ENCODE measurements around the gene DDX39A.
"Not testable (repeated sequence)": the region's sequence is repeated elsewhere in the genome, so short reads cannot be mapped to it uniquely, and the experiment has no call there.

Gene DDX39A

GRCh38 chr19:14462401-14462800 is 43.3 kb upstream of the DDX39A start:
- not testable (repeated sequence) for H2AK5ac ChIP-seq (ENCODE audit: low read length, severe bottlenecking); H3K4me1 ChIP-seq (ENCODE audit: control insufficient read depth, insufficient read depth, low read depth, low read length); H3K9ac ChIP-seq (ENCODE audit: low read length); H3K79me1 ChIP-seq (replicated peaks; ENCODE audit: low read length, poor library complexity, severe bottlenecking); H3K27me3 ChIP-seq (ENCODE audit: control insufficient read depth in 1 of 2, insufficient read depth in 1 of 2, low read length in 2 of 2); H3K14ac ChIP-seq (ENCODE audit: low read length in 2 of 2); H3K9me3 ChIP-seq (ENCODE audit: control insufficient read depth, low read length); H2BK5ac ChIP-seq (ENCODE audit: low read depth, low read length, poor library complexity, severe bottlenecking); H4K91ac ChIP-seq (ENCODE audit: low read length); H3K4me3 ChIP-seq (ENCODE audit: insufficient read depth in 1 of 2, low read depth in 1 of 2, low read length in 2 of 2); H3K4me2 ChIP-seq (ENCODE audit: low read length, poor library complexity, severe bottlenecking); H2BK12ac ChIP-seq (ENCODE audit: low read length in 2 of 2); H3K27ac ChIP-seq (ENCODE audit: low read length, poor library complexity, severe bottlenecking); DNase-seq; H4K8ac ChIP-seq (ENCODE audit: low read length); H3K18ac ChIP-seq (ENCODE audit: low read depth in 1 of 2, low read length in 2 of 2); H2BK120ac ChIP-seq (ENCODE audit: low read depth, low read length); H2BK15ac ChIP-seq (ENCODE audit: low read depth, poor library complexity, severe bottlenecking); H3K23ac ChIP-seq (ENCODE audit: low read length in 2 of 2); H3K4ac ChIP-seq (ENCODE audit: low read depth in 1 of 2, low read length in 2 of 2); H2AFZ ChIP-seq (ENCODE audit: low read depth, low read length)
- WGBS: 97% methylated on average over 5 of the region's 7 CpGs
- H3K36me3 ChIP-seq (ENCODE audit: control insufficient read depth in 1 of 2, insufficient read depth in 2 of 2, low read depth in 1 of 2, low read length in 2 of 2): peaks cover 61 to 73% of the 10 kb centered on the region in 2 experiments

- H2BK12ac ChIP-seq (ENCODE audit: low read length in 2 of 2): no peak overlapping the region
- no peak overlapping the region for H4K8ac ChIP-seq (ENCODE audit: low read length)
- H2BK5ac ChIP-seq (ENCODE audit: low read depth, low read length, poor library complexity, severe bottlenecking): no peak overlapping the region
- H3K36me3 ChIP-seq (ENCODE audit: control insufficient read depth in 1 of 2, insufficient read depth in 2 of 2, low read depth in 1 of 2, low read length in 2 of 2): peaks cover 49 to 78% of the 10 kb centered on the region in 2 experiments
- no peak overlapping the region for H2AFZ ChIP-seq (ENCODE audit: low read depth, low read length)
- H2AK5ac ChIP-seq (ENCODE audit: low read length, severe bottlenecking): no peak overlapping the region
- peaks cover 3% of the 10 kb centered on the region for H3K79me1 ChIP-seq (replicated peaks; ENCODE audit: low read length, poor library complexity, severe bottlenecking)
- H3K18ac ChIP-seq (ENCODE audit: low read depth in 1 of 2, low read length in 2 of 2): no peak overlapping the region
- H3K4me3 ChIP-seq (ENCODE audit: insufficient read depth in 1 of 2, low read depth in 1 of 2, low read length in 2 of 2): no peak overlapping the region
- no peak overlapping the region for H2BK120ac ChIP-seq (ENCODE audit: low read depth, low read length)
- DNase-seq: no peak
- no peak overlapping the region for H3K4me2 ChIP-seq (ENCODE audit: low read length, poor library complexity, severe bottlenecking)
- peaks cover 1% of the 10 kb centered on the region for H3K4me1 ChIP-seq (ENCODE audit: control insufficient read depth, insufficient read depth, low read depth, low read length)
- H2BK15ac ChIP-seq (ENCODE audit: low read depth, poor library complexity, severe bottlenecking): no peak overlapping the region
- no peak overlapping the region for H3K27ac ChIP-seq (ENCODE audit: low read length, poor library complexity, severe bottlenecking)
- H3K9me3 ChIP-seq (ENCODE audit: control insufficient read depth, low read length): no peaks in the 10 kb centered on the region
- no peak overlapping the region for H3K9ac ChIP-seq (ENCODE audit: low read length)
- WGBS: 95% methylated on average over 2 of the region's 2 CpGs
- H3K23ac ChIP-seq (ENCODE audit: low read length in 2 of 2): no peak overlapping the region
- no peak overlapping the region for H4K91ac ChIP-seq (ENCODE audit: low read length)
- no peak overlapping the region for H3K14ac ChIP-seq (ENCODE audit: low read length in 2 of 2)
- no peak overlapping the region for H3K4ac ChIP-seq (ENCODE audit: low read depth in 1 of 2, low read length in 2 of 2)
- H3K27me3 ChIP-seq (ENCODE audit: control insufficient read depth in 1 of 2, insufficient read depth in 1 of 2, low read length in 2 of 2): no peaks in the 10 kb centered on the region
These were observed 41.8 kb upstream of the DDX39A start for GRCh38 chr19:14460935-14461334.

GRCh38 chr19:14459703-14460102 is 40.6 kb upstream of the DDX39A start:
- H3K4me1 ChIP-seq (ENCODE audit: control insufficient read depth, insufficient read depth, low read depth, low read length): peaks cover 1% of the 10 kb centered on the region
- no peaks in the 10 kb centered on the region for H3K9me3 ChIP-seq (ENCODE audit: control insufficient read depth, low read length)
- H2BK5ac ChIP-seq (ENCODE audit: low read depth, low read length, poor library complexity, severe bottlenecking): no peak overlapping the region
- no peak overlapping the region for H3K27ac ChIP-seq (ENCODE audit: low read length, poor library complexity, severe bottlenecking)
- no peak overlapping the region for H4K8ac ChIP-seq (ENCODE audit: low read length)
- H3K4me3 ChIP-seq (ENCODE audit: insufficient read depth in 1 of 2, low read depth in 1 of 2, low read length in 2 of 2): no peak overlapping the region
- H3K9ac ChIP-seq (ENCODE audit: low read length): no peak overlapping the region
- H2BK15ac ChIP-seq (ENCODE audit: low read depth, poor library complexity, severe bottlenecking): no peak overlapping the region
- H3K27me3 ChIP-seq (ENCODE audit: control insufficient read depth in 1 of 2, insufficient read depth in 1 of 2, low read length in 2 of 2): no peaks in the 10 kb centered on the region
- H3K4ac ChIP-seq (ENCODE audit: low read depth in 1 of 2, low read length in 2 of 2): no peak overlapping the region
- 83% methylated on average over 5 of the region's 5 CpGs for WGBS
- DNase-seq: no peak
- H3K23ac ChIP-seq (ENCODE audit: low read length in 2 of 2): no peak overlapping the region
- H2AK5ac ChIP-seq (ENCODE audit: low read length, severe bottlenecking): no peak overlapping the region
- no peak overlapping the region for H3K14ac ChIP-seq (ENCODE audit: low read length in 2 of 2)
- no peak overlapping the region for H2BK120ac ChIP-seq (ENCODE audit: low read depth, low read length)
- no peak overlapping the region for H4K91ac ChIP-seq (ENCODE audit: low read length)
- H3K36me3 ChIP-seq (ENCODE audit: control insufficient read depth in 1 of 2, insufficient read depth in 2 of 2, low read depth in 1 of 2, low read length in 2 of 2): peaks cover 46 to 77% of the 10 kb centered on the region in 2 experiments
- H3K18ac ChIP-seq (ENCODE audit: low read depth in 1 of 2, low read length in 2 of 2): no peak overlapping the region
- H2AFZ ChIP-seq (ENCODE audit: low read depth, low read length): no peak overlapping the region
- H3K4me2 ChIP-seq (ENCODE audit: low read length, poor library complexity, severe bottlenecking): no peak overlapping the region
- peaks cover under 1% of the 10 kb centered on the region for H3K79me1 ChIP-seq (replicated peaks; ENCODE audit: low read length, poor library complexity, severe bottlenecking)
- no peak overlapping the region for H2BK12ac ChIP-seq (ENCODE audit: low read length in 2 of 2)

- H2BK120ac ChIP-seq (ENCODE audit: low read depth, low read length); H4K91ac ChIP-seq (ENCODE audit: low read length); H3K18ac ChIP-seq (ENCODE audit: low read depth in 1 of 2, low read length in 2 of 2); DNase-seq; H2AK5ac ChIP-seq (ENCODE audit: low read length, severe bottlenecking); H3K27ac ChIP-seq (ENCODE audit: low read length, poor library complexity, severe bottlenecking); H2BK5ac ChIP-seq (ENCODE audit: low read depth, low read length, poor library complexity, severe bottlenecking); H2BK12ac ChIP-seq (ENCODE audit: low read length in 2 of 2); H3K4me2 ChIP-seq (ENCODE audit: low read length, poor library complexity, severe bottlenecking); H3K4ac ChIP-seq (ENCODE audit: low read depth in 1 of 2, low read length in 2 of 2); H3K14ac ChIP-seq (ENCODE audit: low read length in 2 of 2); H3K9ac ChIP-seq (ENCODE audit: low read length); H2BK15ac ChIP-seq (ENCODE audit: low read depth, poor library complexity, severe bottlenecking); H2AFZ ChIP-seq (ENCODE audit: low read depth, low read length); H3K27me3 ChIP-seq (ENCODE audit: control insufficient read depth in 1 of 2, insufficient read depth in 1 of 2, low read length in 2 of 2); H3K23ac ChIP-seq (ENCODE audit: low read length in 2 of 2); H3K4me3 ChIP-seq (ENCODE audit: insufficient read depth in 1 of 2, low read depth in 1 of 2, low read length in 2 of 2); H3K79me1 ChIP-seq (replicated peaks; ENCODE audit: low read length, poor library complexity, severe bottlenecking); H3K9me3 ChIP-seq (ENCODE audit: control insufficient read depth, low read length); H3K4me1 ChIP-seq (ENCODE audit: control insufficient read depth, insufficient read depth, low read depth, low read length); H4K8ac ChIP-seq (ENCODE audit: low read length): not testable (repeated sequence)
- peaks cover 54 to 70% of the 10 kb centered on the region in 2 experiments for H3K36me3 ChIP-seq (ENCODE audit: control insufficient read depth in 1 of 2, insufficient read depth in 2 of 2, low read depth in 1 of 2, low read length in 2 of 2)
- 100% methylated on average over 3 of the region's 3 CpGs for WGBS
These were observed 33.2 kb upstream of the DDX39A start for GRCh38 chr19:14452303-14452702.
